DMS53 treated with DMSO at 0.1 percent for 48 hours (cell line): Measurements from ENCODE around the gene KREMEN1.
A peak's percentile ranks its signal among the peaks of the same experiment; 100 is the strongest.
"Not testable (repeated sequence)": the region's sequence is repeated elsewhere in the genome, so short reads cannot be mapped to it uniquely, and the experiment has no call there.

Experiments used
- DNase-seq: peaks from one replicate; lab custom pipeline; 2025; ENCODE audit not compliant: unreplicated experiment; lab: John Stamatoyannopoulos, UW

The KREMEN1 gene

GRCh38 chr22:29102300-29102699, 29.5 kb downstream of the KREMEN1 start:
- no peak for DNase-seq

DNA sequence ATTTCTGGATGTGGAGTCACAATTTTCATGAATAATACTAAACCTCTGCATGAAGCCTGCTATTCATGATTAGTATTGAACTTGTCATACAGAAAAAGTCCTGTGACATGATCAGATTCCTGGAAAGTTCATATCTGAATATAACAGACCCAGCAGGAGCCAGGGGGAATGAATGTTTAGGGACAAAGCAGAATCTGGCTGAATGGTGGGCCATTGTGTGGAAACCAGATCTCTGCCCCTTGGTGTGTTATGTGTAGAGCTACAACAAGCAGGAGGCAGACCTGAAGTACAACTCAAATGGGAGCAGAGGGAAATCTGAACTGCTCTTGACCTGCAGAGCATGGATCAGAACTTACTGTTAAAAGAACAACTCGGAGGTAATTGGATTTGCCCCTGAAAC, 30.3 kb downstream of the KREMEN1 start:
- no peak for DNase-seq

DNA sequence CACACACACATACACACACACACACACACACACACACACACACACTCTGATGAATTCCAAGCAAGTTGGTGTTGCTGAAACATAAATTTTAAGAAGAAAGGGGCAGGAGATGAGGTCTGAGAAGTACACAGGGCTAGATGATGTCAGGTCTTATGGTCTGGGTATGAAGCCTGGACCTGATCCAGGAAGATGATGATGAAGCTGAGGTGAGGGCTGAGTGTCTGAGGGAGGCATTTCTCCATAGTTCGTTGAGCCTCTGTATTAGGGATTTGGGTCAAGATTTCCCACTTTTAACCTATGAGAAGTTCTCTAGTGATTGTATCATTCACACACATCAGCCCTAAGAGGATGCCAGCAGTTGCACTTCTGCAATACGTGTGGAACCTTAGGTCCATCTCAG, 32.6 kb downstream of the KREMEN1 start:
- no peak for DNase-seq

DNA sequence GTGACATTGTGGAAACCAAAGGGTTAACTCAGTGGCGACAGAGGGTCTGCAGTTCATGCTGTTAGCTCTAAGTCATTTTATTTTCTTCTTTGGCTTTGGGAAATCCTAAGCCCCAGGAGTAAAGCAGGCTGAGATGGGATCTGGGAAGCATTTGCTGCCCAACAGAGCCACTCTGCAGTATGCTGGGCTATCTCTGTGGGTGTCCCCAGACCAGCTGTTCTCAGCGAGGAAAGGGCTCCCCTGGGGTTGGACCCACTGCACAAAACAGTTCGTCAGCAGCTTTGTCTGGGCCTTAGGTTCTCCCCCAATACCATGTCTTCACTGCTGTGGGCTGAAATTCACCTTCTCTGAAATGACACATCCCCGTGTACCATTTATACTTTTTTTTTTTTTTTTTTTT, 34.0 kb downstream of the KREMEN1 start:
- no peak for DNase-seq

- DNase-seq: no peak
Observed at GRCh38 chr22:29108137-29108536, 35.3 kb downstream of the KREMEN1 start.

DNA sequence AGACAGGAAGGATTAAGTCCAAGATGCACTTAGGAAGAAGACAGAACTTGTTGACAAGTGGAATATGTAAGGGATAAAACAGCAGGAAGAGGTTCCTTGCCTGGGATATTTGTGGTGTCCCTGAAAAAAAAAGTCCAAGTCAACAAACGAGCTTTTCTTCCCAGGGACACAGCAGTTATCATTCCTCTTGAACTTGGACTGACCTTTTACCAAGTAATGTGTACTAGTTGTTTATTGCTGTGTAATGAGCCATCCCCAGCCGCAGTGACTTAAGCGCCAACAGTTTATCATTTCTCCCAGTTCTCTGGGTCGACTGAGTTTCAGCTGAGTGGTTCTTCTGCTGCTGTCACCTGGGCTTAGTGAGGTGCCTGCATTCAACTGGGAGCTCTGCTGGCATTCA, 37.0 kb downstream of the KREMEN1 start:
- no peak for DNase-seq

DNA sequence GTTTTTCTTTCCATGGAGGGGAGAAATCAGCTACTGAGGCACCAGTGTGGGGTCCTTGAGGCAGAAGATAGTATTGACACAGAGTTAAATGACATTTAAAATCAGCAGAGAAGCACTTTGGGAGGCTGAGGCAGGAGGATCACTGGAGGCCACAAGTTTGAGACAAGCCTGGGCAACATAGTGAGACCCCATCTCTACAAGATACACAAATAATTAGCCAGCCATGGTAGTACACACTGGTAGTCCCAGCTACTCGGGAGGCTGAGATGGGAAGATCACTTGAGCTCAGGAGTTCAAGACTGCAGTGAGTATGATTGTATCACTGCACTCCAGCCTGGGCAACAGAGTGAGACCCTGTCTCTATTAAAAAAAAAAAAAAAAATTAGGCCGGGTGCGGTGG, 38.1 kb downstream of the KREMEN1 start:
- no peak for DNase-seq

DNA sequence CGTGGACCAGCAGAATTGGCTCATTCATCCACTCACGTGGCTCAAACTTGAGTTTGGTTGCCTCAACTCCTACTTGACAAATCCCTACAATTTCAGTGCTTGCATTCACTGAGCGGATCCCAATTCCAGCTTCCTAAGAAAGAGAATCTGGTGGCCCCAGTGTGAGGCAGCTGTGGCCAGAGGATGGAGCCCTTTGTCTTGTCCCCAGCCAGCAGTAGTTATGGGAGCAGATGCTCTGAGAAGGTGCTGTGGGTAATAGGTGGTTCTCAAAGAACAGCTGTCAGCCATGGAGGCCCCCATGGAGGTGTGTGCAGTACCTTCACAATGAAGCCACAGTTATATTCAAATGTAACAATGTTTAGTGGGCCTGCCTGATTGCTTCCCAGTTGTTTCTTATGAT, 39.3 kb downstream of the KREMEN1 start:
- DNase-seq: peak; percentile 10

DNA sequence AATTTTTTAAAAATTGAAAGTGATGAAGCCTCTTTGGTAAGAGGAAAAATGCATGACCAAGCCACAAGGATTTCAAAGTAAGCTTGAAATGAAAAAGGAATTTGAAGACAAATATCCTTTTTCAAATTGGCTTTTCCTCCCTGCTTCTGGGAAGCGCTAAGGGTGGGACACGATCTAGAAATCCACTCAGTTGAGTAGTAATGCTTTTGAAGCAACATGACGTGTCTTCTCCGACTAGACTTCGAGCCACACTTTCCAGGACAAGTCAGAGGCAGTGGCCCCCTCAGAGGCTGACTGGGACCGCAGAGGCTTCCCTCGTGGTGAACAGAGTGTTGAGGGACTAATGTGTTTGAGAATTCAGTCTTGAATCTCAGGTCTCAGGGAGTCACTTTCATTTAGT, 39.8 kb downstream of the KREMEN1 start:
- no peak for DNase-seq

DNA sequence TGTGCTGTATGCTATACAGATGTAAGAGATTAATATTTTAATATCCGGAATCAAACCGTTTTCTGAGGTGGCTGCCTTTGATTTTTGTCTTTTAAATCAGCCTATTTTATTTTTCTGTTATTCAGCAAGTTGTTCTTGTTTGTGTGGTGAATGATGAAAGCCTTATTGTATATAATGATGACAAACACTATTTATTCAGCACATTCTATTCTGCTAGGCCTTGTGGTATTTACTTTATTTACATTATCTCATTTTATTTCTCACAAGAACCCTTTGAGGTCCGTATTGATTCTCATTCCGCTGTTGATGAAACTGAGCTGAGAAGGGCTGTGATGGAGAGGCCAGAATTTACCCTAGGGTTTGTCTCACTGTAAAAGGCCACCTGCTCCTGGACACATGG, 40.5 kb downstream of the KREMEN1 start:
- no peak for DNase-seq

- no peak for DNase-seq
Observed at GRCh38 chr22:29114392-29114791, 41.6 kb downstream of the KREMEN1 start.

- DNase-seq: no peak
Observed at GRCh38 chr22:29115682-29116288, 43.0 kb downstream of the KREMEN1 start.

DNA sequence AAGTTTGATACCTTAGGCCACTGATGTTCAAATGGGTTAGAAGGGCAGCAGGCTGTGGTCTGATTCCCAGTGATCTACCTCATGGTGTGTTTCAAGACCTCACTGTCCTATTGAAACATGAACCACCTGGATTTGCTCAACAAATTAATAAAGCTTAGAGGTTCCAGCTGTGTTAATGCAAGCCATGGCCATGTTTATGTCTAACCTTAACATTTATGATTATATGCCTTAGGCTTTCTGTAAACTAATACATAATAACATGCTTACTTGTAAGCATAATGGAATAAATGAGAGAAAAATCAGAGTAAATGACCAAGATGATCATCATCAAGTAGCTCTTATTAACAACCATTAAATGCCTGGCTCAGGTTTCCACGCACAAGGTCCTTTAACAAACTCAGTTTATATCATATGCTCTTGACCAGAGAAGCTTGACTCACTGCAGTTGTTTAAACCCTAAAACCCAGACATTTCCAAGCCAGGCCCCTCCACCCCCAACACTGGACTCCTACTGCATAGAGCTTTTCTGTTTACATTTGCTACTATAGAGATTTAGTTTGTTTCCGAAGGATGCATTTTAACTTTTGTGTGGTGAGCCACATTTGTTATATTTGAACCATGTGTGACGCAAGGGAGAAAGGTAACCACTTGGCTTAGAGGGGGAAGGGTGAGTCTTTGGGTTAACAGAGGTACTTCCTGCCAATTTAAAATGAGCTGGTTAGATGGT, 43.7 kb downstream of the KREMEN1 start:
- no peak for DNase-seq

GRCh38 chr22:29117799-29118477, 45.1 kb downstream of the KREMEN1 start:
- DNase-seq: no peak

- DNase-seq: not testable (repeated sequence)
Observed at GRCh38 chr22:29120098-29120912, 47.5 kb downstream of the KREMEN1 start.

GRCh38 chr22:29121124-29121523, 48.3 kb downstream of the KREMEN1 start:
- DNase-seq: no peak

GRCh38 chr22:29122041-29122440, 49.2 kb downstream of the KREMEN1 start:
- DNase-seq: no peak

GRCh38 chr22:29124777-29125442, 52.1 kb downstream of the KREMEN1 start:
- DNase-seq: no peak

DNA sequence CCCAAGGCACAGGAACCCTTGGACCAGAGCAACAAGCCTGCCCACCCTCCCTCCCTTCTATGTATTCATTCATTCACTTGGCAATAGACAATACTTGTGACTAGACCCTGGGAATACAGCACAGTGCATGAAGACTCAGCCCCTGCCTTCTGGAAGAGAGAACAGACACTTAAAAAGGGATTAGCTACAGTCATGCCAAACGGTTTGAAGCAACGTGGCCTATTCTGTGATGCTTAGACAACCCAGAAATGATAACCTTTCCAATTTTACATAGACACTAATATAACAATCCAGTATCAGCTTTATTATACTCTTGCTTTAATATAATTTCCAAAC, 52.6 kb downstream of the KREMEN1 start:
- no peak for DNase-seq

DNA sequence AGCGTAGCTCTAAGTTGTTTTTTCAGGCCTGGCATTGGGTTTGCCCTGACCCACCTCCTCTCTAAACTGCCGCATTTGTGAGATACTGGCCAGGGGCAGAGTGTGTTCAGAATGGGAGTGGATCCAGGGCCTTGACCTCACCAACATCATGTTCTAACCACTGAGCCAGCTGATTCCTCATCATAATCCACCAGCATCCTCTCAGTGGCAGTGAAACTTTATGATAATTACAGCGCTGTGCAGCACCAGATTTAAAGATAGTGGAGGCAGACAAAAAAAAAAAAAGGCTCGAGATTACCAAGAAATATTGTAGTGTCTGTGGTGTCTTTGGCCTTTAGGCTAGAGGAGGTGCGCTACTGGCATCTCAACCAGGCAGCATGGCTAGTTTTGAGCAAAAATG, 53.0 kb downstream of the KREMEN1 start:
- no peak for DNase-seq
